DMS 273 (cell line): Measurements from ENCODE around the gene FKRP.

Experiments used
- DNase-seq: peaks from one replicate; lab custom pipeline; 2025; ENCODE audit not compliant: unreplicated experiment; lab: John Stamatoyannopoulos, UW

Gene FKRP

GRCh38 chr19:46718934-46719622 lies 26.8 kb upstream of the FKRP start:
- DNase-seq, result no peak

GRCh38 chr19:46719629-46720502 lies 26.0 kb upstream of the FKRP start:
- no peak for DNase-seq

GRCh38 chr19:46720503-46721239 lies 25.2 kb upstream of the FKRP start:
- DNase-seq, result no peak

GRCh38 chr19:46721269-46722003 lies 24.4 kb upstream of the FKRP start:
- no peak for DNase-seq

- no peak for DNase-seq
Measured at GRCh38 chr19:46722004-46722380, 23.9 kb upstream of the FKRP start.

- DNase-seq, result no peak
Measured at GRCh38 chr19:46722421-46723022, 23.3 kb upstream of the FKRP start.

- no peak for DNase-seq
Measured at GRCh38 chr19:46723023-46723461, 22.8 kb upstream of the FKRP start.

- DNase-seq, result no peak
Measured at GRCh38 chr19:46723471-46723870, 22.4 kb upstream of the FKRP start.

- no peak for DNase-seq
Measured at GRCh38 chr19:46724468-46724867, 21.4 kb upstream of the FKRP start.

GRCh38 chr19:46725036-46725820 lies 20.6 kb upstream of the FKRP start:
- peak; percentile 47 for DNase-seq

GRCh38 chr19:46725859-46726393 lies 19.9 kb upstream of the FKRP start:
- DNase-seq, result no peak

GRCh38 chr19:46726551-46726950 lies 19.3 kb upstream of the FKRP start:
- no peak for DNase-seq

GRCh38 chr19:46726971-46727501 lies 18.8 kb upstream of the FKRP start:
- DNase-seq, result no peak

- DNase-seq, result no peak
Measured at GRCh38 chr19:46727757-46728156, 18.1 kb upstream of the FKRP start.

- DNase-seq, result no peak
Measured at GRCh38 chr19:46728208-46728607, 17.6 kb upstream of the FKRP start.

GRCh38 chr19:46728693-46729339 lies 17.0 kb upstream of the FKRP start:
- peak; percentile 80 for DNase-seq

GRCh38 chr19:46729696-46730095 lies 16.2 kb upstream of the FKRP start:
- no peak for DNase-seq

GRCh38 chr19:46730187-46730586 lies 15.7 kb upstream of the FKRP start:
- no peak for DNase-seq

- no peak for DNase-seq
Measured at GRCh38 chr19:46730595-46730994, 15.3 kb upstream of the FKRP start.
